Measurements from ENCODE around the gene ELOVL2.
A peak's percentile ranks its signal among the peaks of the same experiment; 100 is the strongest.

Gene ELOVL2

DNA sequence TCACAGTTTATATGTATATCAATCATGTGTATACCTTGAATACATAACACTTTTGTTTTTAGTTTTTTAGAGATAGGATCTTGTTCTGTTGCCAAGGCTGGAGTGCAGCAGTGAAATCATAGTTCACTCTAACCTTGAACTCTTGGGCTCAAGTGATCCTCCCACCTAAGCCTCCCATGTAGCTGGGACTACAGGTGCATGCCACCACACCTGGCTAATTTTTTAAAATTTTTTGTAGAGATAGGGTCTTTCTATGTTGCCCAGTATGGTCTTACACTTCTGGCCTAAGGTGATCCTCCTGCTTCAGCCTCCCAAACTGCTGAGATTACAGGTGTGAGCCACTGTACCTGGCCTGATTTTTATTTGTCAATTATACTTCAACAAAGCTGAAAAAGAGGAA is 87.3 kb downstream of the ELOVL2 start:
- DNase-seq, result no peak
- in situ Hi-C loops (cut with MboI; ENCODE audit: low pct_unique_long_range_greater_than_20kb, low sequenced_read_pairs), result no loop called here

DNA sequence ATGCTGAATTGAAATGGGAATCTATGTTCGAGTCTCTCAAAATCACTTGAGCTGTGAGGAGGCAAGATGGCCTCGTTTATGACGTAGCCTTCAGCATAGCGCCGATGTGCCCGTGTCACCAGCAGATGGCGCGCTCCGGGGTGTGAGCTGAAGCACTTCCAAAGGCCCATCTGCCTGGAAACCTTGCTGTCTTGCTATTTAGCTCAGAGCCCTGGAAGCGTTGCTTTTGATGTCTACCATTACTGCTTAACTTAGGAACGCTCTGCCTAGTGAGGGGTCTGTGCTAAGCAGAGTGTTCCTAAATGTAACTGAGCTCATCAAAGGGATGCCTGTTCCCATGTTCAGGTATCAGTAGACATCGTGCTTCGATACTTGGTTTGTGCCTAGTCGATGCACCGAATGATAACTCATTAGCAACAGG is 89.5 kb downstream of the ELOVL2 start:
- DNase-seq, result peak; percentile 83
- in situ Hi-C loops (cut with MboI; ENCODE audit: low pct_unique_long_range_greater_than_20kb, low sequenced_read_pairs), result no loop called here

DNA sequence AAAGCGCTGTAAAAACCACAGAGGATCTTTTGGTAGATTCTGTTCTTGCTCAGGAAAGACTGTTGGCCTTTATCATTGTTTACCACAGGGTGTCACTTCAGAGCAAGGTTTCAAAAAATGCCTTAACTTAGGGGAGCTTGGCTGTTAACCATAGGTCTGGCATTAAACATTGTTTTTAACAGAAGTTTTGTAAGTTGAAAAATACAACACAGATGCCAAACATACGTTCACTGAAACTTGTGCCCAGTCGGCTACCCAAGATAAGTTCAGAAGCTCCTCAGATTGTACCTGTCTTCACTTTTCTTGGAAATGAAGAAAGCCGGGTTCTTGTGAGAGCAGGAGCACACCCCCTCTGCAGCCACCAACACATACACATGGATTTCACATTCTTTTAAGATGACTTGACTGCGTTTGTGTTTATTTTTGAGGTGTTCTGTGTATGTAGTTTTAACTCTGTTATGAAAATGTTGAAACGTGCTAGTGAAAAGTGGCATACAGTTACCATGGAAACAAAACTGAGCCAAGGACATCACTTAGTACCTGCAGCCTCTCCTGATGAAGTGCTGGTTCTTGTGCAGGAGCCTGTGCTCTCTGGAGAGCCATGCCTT is 92.3 kb downstream of the ELOVL2 start:
- in situ Hi-C loops (cut with MboI; ENCODE audit: low pct_unique_long_range_greater_than_20kb, low sequenced_read_pairs), result no loop called here
- peak; percentile 42 for DNase-seq

DNA sequence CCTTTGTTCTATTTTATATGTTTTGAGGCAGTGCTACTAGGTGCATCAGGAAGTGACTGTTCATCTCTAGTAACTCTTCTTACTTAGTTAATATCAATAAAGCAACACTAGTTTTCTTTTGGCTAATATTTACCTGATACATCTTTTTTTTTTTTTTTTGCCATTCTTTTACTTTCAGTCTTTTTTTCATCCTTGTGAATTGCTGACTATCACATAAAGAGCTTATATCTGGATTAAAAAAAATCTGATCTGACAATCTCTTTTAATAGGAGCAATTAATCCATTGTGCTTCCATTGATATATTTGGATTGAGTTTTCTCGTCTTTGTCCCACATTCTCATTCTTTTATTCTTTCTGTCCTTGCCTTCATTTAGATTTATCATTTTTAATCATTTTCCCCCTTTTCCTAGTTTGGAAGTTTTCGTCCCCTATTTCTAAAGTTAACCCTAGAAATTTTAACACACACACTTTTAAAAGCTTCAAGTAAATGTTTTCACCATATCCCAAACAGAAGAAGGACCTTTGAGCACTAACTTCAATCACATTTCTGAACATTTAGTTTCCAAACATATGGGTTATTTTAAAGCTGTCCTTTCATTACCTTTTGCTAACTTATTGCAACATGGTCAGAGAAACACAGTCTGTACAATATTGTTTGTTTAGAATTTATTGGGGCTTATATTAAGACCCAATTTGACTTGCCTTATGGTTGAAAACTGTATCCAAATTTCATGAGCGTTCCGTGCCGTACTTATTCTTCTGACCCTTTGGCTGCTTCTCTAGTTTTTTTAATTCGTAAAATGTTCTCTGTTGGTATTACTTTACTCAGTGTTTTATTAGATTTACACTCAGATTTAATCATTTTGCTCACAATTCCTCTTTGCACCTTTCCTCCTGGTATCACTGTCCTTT is 94.3 kb downstream of the ELOVL2 start:
- in situ Hi-C loops (cut with MboI; ENCODE audit: low pct_unique_long_range_greater_than_20kb, low sequenced_read_pairs), result no loop called here
- no peak for DNase-seq

DNA sequence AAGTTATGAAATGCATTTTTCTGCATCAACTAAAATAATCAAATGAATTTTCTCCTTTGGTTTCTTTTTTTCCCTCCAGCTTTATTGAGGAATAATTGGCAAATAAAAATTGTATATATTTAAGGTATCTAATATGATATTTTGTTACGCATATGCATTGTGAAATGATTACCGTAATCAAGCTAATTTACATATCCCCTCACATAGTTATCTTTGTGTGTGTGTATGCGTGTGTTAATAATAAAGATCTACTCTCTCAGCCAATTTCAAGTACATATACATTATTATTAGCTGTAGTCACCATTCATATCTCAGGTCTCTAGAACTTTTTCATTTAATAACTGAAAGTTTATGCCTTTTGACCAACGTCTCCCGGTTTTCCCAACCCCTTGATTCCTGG is 96.1 kb downstream of the ELOVL2 start:
- DNase-seq, result no peak
- in situ Hi-C loops (cut with MboI; ENCODE audit: low pct_unique_long_range_greater_than_20kb, low sequenced_read_pairs), result no loop called here

DNA sequence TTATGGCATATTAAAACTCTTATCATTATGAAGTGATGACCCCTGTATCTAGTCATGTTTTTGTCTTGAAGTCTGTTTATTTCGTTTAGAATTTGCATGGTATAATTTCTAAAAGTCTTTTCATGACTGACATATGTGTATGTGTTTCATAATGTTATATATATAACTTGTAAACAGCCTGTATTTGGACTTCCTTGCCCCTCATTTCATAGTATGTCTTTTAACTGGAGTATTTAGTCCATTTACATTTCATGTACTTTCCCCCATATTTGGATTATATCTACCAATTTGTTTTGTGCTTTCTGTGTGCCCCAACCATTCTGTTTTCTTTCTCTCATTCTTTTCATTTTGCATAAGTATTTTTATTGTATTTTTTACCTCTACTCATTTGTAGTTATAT is 98.3 kb downstream of the ELOVL2 start:
- no peak for DNase-seq
- in situ Hi-C loops (cut with MboI; ENCODE audit: low pct_unique_long_range_greater_than_20kb, low sequenced_read_pairs), result no loop called here

DNA sequence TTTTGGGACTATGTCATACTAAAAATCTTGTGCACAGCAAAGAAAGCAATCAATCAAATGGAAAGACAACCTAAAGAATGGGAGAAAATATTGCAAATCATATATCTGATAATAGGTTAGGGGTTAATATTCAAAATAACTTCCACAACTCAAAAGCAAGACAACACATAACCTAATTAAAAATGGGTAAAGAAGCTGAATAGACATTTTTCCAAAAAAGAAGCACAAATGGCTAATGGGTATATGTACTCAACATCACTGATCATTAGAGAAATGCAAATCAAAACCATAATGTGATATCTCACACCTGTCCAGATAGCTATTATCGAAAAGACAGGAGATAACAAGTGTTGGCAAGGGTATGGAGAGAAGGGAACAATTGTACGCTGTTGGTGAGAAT is 104.3 kb downstream of the ELOVL2 start:
- no peak for DNase-seq
- in situ Hi-C loops (cut with MboI; ENCODE audit: low pct_unique_long_range_greater_than_20kb, low sequenced_read_pairs), result no loop called here

DNA sequence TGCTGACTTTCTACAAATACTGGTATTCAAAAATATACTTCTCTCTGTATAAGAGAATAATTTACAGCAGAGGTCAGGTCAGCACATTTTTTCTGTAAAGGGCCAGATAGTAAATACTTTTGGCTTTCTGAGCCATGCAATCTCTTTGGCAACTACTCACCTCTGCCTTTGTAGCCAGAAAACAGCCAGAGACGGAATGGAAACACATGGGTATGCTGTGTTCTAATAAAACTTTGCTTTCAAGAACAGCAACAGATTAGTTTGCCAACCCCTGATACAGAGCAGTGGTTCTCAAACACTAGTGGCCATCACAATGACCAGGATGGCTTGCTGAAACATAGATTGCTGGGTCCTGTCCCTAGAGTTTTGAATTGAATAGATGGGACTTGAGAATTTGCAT is 111.0 kb downstream of the ELOVL2 start:
- no peak for DNase-seq
- in situ Hi-C loops (cut with MboI; ENCODE audit: low pct_unique_long_range_greater_than_20kb, low sequenced_read_pairs), result no loop called here
